Measurements from ENCODE around the gene ITPRIP. TPM values are rescaled to one million over a fixed set of nuclear protein-coding genes. Genes with fewer than 3 reads are reported as not detected.
A peak's percentile ranks its signal among the peaks of the same experiment; 100 is the strongest.

ITPRIP gene
- total RNA-seq, 1 experiment from 2014 or later, result 24.8 TPM

DNA sequence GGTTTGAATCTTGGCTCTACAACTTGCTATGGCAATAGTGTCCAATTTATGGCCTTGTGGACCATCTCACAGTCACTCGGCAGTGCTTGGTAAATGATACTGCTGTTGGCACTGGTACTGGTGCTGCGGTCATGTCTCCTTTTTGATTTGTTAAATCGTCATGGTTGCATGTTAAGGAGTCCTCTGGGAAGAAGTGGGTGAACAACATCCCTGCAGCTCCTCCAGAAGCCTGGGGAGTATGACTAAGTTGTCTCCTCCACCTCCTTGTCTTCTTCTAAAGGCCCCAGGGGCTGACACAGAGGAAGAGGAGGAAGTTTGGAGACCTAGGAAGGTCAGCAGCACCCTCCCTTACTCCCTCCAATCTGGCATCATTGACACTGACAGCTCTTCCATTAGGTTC, 8.5 kb downstream of the ITPRIP start:
- ChIA-PET CTCF (interaction anchor here (1.0 kb wide), 1 partner anchor 8 kb away, joined by 3 read pairs; the partner anchor contains the start of gene ITPRIP), POLR2A (ENCODE audit: low non-redundant PET) (interaction anchor here (1.0 kb wide), 1 partner anchor 9 kb away, joined by 4 read pairs; the partner anchor contains the start of gene ITPRIP)
- H3K27ac ChIP-seq (ENCODE audit: low read depth, low read length, poor library complexity, severe bottlenecking), result peak overlapping the region; percentile 81
- no peaks in the 10 kb centered on the region for H3K9me3 ChIP-seq (ENCODE audit: low read depth, low read length, poor library complexity, severe bottlenecking)
- TF ChIP-seq, protein P1, sequence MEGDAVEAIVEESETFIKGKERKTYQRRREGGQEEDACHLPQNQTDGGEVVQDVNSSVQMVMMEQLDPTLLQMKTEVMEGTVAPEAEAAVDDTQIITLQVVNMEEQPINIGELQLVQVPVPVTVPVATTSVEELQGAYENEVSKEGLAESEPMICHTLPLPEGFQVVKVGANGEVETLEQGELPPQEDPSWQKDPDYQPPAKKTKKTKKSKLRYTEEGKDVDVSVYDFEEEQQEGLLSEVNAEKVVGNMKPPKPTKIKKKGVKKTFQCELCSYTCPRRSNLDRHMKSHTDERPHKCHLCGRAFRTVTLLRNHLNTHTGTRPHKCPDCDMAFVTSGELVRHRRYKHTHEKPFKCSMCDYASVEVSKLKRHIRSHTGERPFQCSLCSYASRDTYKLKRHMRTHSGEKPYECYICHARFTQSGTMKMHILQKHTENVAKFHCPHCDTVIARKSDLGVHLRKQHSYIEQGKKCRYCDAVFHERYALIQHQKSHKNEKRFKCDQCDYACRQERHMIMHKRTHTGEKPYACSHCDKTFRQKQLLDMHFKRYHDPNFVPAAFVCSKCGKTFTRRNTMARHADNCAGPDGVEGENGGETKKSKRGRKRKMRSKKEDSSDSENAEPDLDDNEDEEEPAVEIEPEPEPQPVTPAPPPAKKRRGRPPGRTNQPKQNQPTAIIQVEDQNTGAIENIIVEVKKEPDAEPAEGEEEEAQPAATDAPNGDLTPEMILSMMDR (conservative IDR thresholded peaks at IDR 0.05; ENCODE audit: low read depth, low read length), result no peak
- no peak for TF ChIP-seq EZH2 (IDR thresholded peaks at IDR 0.05; ENCODE audit: borderline replicate concordance, low read depth, low read length, poor library complexity, severe bottlenecking)
- DNase-seq (ENCODE audit: low spot score), result no peak
- H3K4me3 ChIP-seq (ENCODE audit: low read depth, low read length, poor library complexity, severe bottlenecking), result no peak overlapping the region
- no peaks in the 10 kb centered on the region for H3K27me3 ChIP-seq (replicated peaks; ENCODE audit: insufficient read depth, low read depth, low read length, poor library complexity)
- peaks cover 85% of the 10 kb centered on the region for H3K4me1 ChIP-seq (ENCODE audit: insufficient read depth, low read length, poor library complexity, severe bottlenecking)
- intact Hi-C loops (cut with micrococcal nuclease; ENCODE audit: unreplicated experiment), result no loop called here
- BruUV-seq (replicated peaks), result no TSS peak
- no peaks in the 10 kb centered on the region for H3K36me3 ChIP-seq (ENCODE audit: insufficient read depth, low read length, poor library complexity, severe bottlenecking)

DNA sequence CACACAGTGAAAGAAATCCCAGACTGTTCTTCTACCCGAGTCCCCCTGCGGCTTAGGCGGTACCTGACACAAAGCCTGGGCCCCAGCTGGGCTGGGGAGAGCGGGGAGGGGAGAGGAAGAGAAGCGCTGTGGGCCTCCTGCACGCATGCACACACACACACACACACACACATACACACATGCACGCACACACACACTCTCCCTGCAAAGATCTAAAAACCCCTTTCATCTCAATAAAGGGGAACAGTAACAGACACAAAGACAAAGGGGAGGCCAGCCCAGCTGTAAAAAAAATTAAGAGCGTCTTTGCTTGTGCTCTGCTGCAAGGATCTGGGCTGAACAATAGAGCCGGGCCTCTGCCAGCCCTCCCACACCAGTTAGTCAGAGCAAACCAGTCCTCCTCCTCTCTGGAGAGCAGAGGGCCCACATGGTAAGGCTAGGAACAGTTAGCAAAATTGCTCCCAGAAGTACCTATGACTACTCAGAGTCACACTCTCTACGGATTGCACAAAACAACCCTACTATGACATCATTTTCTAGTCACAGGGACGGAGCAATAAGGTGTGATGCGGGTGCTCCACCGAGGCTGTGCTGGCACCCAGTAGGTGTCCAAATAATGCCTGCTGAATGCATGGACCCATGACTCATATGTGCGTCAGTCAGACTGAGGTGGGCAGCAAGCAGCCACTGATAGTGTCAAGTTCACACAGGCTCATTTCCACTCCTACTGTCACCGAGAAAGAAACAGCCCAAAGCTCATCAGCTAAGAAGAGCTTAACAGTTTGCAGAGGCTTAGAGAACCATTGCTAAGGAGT, 9.2 kb downstream of the ITPRIP start:
- H3K36me3 ChIP-seq (ENCODE audit: insufficient read depth, low read length, poor library complexity, severe bottlenecking), result no peaks in the 10 kb centered on the region
- ChIA-PET POLR2A (ENCODE audit: low non-redundant PET) (interaction anchor here (1.0 kb wide), 1 partner anchor 9 kb away, joined by 4 read pairs; the partner anchor contains the start of gene ITPRIP), CTCF (interaction anchor here (1.0 kb wide), 1 partner anchor 9 kb away, joined by 3 read pairs; the partner anchor contains the start of gene ITPRIP)
- BruUV-seq (replicated peaks), result no TSS peak
- intact Hi-C loops (cut with micrococcal nuclease; ENCODE audit: unreplicated experiment), result no loop called here
- peak overlapping the region; percentile 81 for H3K27ac ChIP-seq (ENCODE audit: low read depth, low read length, poor library complexity, severe bottlenecking)
- no peaks in the 10 kb centered on the region for H3K27me3 ChIP-seq (replicated peaks; ENCODE audit: insufficient read depth, low read depth, low read length, poor library complexity)
- H3K9me3 ChIP-seq (ENCODE audit: low read depth, low read length, poor library complexity, severe bottlenecking), result no peaks in the 10 kb centered on the region
- H3K4me3 ChIP-seq (ENCODE audit: low read depth, low read length, poor library complexity, severe bottlenecking), result peak overlapping the region; percentile 29
- peak; percentile 79 for DNase-seq (ENCODE audit: low spot score)
- peaks cover 85% of the 10 kb centered on the region for H3K4me1 ChIP-seq (ENCODE audit: insufficient read depth, low read length, poor library complexity, severe bottlenecking)
- TF ChIP-seq, protein P1 (conservative IDR thresholded peaks at IDR 0.05; ENCODE audit: low read depth, low read length), result no peak
- TF ChIP-seq EZH2 (IDR thresholded peaks at IDR 0.05; ENCODE audit: borderline replicate concordance, low read depth, low read length, poor library complexity, severe bottlenecking), result no peak

DNA sequence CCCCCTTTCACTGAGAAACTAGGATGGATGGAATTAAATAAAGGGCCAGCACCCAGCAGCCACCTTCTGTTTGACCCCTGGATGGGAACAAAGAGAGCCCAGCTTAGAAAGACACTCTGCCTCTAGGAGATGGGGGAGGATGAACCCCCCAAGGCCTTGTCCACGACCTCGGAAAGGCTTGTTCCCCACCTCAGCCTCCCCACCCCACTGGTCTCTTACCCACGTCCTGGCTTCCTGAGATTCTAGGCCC, 9.7 kb downstream of the ITPRIP start:
- H3K27ac ChIP-seq (ENCODE audit: low read depth, low read length, poor library complexity, severe bottlenecking), result peak overlapping the region; percentile 81
- no peak for DNase-seq (ENCODE audit: low spot score)
- no peaks in the 10 kb centered on the region for H3K27me3 ChIP-seq (replicated peaks; ENCODE audit: insufficient read depth, low read depth, low read length, poor library complexity)
- POLR2A ChIA-PET (ENCODE audit: low non-redundant PET), result no interaction called here
- TF ChIP-seq, protein P1 (conservative IDR thresholded peaks at IDR 0.05; ENCODE audit: low read depth, low read length), result no peak
- no peak for TF ChIP-seq EZH2 (IDR thresholded peaks at IDR 0.05; ENCODE audit: borderline replicate concordance, low read depth, low read length, poor library complexity, severe bottlenecking)
- peaks cover 83% of the 10 kb centered on the region for H3K4me1 ChIP-seq (ENCODE audit: insufficient read depth, low read length, poor library complexity, severe bottlenecking)
- intact Hi-C loops (cut with micrococcal nuclease; ENCODE audit: unreplicated experiment), result no loop called here
- BruUV-seq (replicated peaks), result no TSS peak
- H3K9me3 ChIP-seq (ENCODE audit: low read depth, low read length, poor library complexity, severe bottlenecking), result no peaks in the 10 kb centered on the region
- H3K36me3 ChIP-seq (ENCODE audit: insufficient read depth, low read length, poor library complexity, severe bottlenecking), result no peaks in the 10 kb centered on the region
- CTCF ChIA-PET, result no interaction called here
- H3K4me3 ChIP-seq (ENCODE audit: low read depth, low read length, poor library complexity, severe bottlenecking), result peak overlapping the region; percentile 29
